ENCODE results near the gene CD8B.
"Not testable (repeated sequence)": the region's sequence is repeated elsewhere in the genome, so short reads cannot be mapped to it uniquely, and the experiment has no call there.

Gene CD8B

GRCh38 chr2:86861628-86862379 lies at the start of gene CD8B:
CD8B (minus strand) TSS chr2:86861886; CDS start chr2:86861865, 21 bp downstream.
- not testable (repeated sequence) for DNase-seq (ENCODE audit: low spot score)

- not testable (repeated sequence) for DNase-seq (ENCODE audit: low spot score)
Measured at GRCh38 chr2:86905868-86906267, 44.2 kb upstream of the CD8B start.

GRCh38 chr2:86900687-86901086 lies 39.0 kb upstream of the CD8B start:
- not testable (repeated sequence) for DNase-seq (ENCODE audit: low spot score)

- not testable (repeated sequence) for DNase-seq (ENCODE audit: low spot score)
Measured at GRCh38 chr2:86886026-86886425, 24.3 kb upstream of the CD8B start.

- not testable (repeated sequence) for DNase-seq (ENCODE audit: low spot score)
Measured at GRCh38 chr2:86882865-86883264, 21.2 kb upstream of the CD8B start.

- not testable (repeated sequence) for DNase-seq (ENCODE audit: low spot score)
Measured at GRCh38 chr2:86882118-86882665, 20.5 kb upstream of the CD8B start.

- not testable (repeated sequence) for DNase-seq (ENCODE audit: low spot score)
Measured at GRCh38 chr2:86878986-86879385, 17.3 kb upstream of the CD8B start.

- DNase-seq (ENCODE audit: low spot score) = not testable (repeated sequence)
Measured at GRCh38 chr2:86870941-86871340, 9.3 kb upstream of the CD8B start.

- DNase-seq (ENCODE audit: low spot score) = not testable (repeated sequence)
Measured at GRCh38 chr2:86868895-86869468, 7.3 kb upstream of the CD8B start.

- DNase-seq (ENCODE audit: low spot score) = not testable (repeated sequence)
Measured at GRCh38 chr2:86862380-86862703, 656 bp upstream of the CD8B start.

GRCh38 chr2:86861175-86861574 lies 511 bp downstream of the CD8B start:
- not testable (repeated sequence) for DNase-seq (ENCODE audit: low spot score)

GRCh38 chr2:86860573-86860972 lies 1.1 kb downstream of the CD8B start:
- not testable (repeated sequence) for DNase-seq (ENCODE audit: low spot score)

GRCh38 chr2:86857688-86858087 lies 4.0 kb downstream of the CD8B start:
- DNase-seq (ENCODE audit: low spot score) = not testable (repeated sequence)

- DNase-seq (ENCODE audit: low spot score) = not testable (repeated sequence)
Measured at GRCh38 chr2:86856498-86856897, 5.2 kb downstream of the CD8B start.

GRCh38 chr2:86855981-86856380 lies 5.7 kb downstream of the CD8B start:
- DNase-seq (ENCODE audit: low spot score) = not testable (repeated sequence)

GRCh38 chr2:86851581-86851980 lies 10.1 kb downstream of the CD8B start:
- not testable (repeated sequence) for DNase-seq (ENCODE audit: low spot score)

- DNase-seq (ENCODE audit: low spot score) = not testable (repeated sequence)
Measured at GRCh38 chr2:86842607-86843234, 19.0 kb downstream of the CD8B start.

- not testable (repeated sequence) for DNase-seq (ENCODE audit: low spot score)
Measured at GRCh38 chr2:86841330-86841729, 20.4 kb downstream of the CD8B start.

- not testable (repeated sequence) for DNase-seq (ENCODE audit: low spot score)
Measured at GRCh38 chr2:86839871-86840548, 21.7 kb downstream of the CD8B start.

GRCh38 chr2:86839455-86839854 lies 22.2 kb downstream of the CD8B start:
- not testable (repeated sequence) for DNase-seq (ENCODE audit: low spot score)

GRCh38 chr2:86837714-86838113 lies 24.0 kb downstream of the CD8B start:
- DNase-seq (ENCODE audit: low spot score) = not testable (repeated sequence)
